Body of pancreas (tissue), 4 donors: ENCODE measurements around the gene MSANTD2. TPM values are rescaled to one million over a fixed set of nuclear protein-coding genes. Genes with fewer than 3 reads are reported as not detected.
A peak's percentile ranks its signal among the peaks of the same experiment; 100 is the strongest.

ENCODE experiments used
- ATAC-seq: fragments of 150-250 bp; one replicate; pipeline ENCODE4 v1.9.1; 2016
- DNase-seq, 4 donors: peaks; one replicate each; pipeline ENCODE4 v3.0.0-alpha.2; 2019
- H3K27ac ChIP-seq, 4 donors: fragments of 200-600 bp; sonication (generic); 1 replicate in 3 of 4; 2 replicates in 1 of 4; pipeline versions ENCODE4 v1.5.1 to v1.6.1; 2016 to 2019; ENCODE audit warnings: mild to moderate bottlenecking in 1 of 4, mixed read lengths in 1 of 4, moderate library complexity in 1 of 4
- H3K27me3 ChIP-seq, 2 donors: fragments of 200-600 bp; sonication (generic); one replicate each; pipeline ENCODE4 v1.6.0; 2016; ENCODE audit warnings: mild to moderate bottlenecking in 1 of 2
- H3K36me3 ChIP-seq, 2 donors: fragments of 200-600 bp; sonication (generic); replicated peaks in 1 of 2; 2 replicates each; pipeline ENCODE4 v1.5.1; 2016; ENCODE audit warnings: low read depth in 2 of 2; ENCODE audit not compliant: insufficient read depth in 1 of 2
- H3K4me1 ChIP-seq: fragments of 200-600 bp; sonication (generic); one replicate; pipeline ENCODE4 v1.6.0; 2016
- H3K4me3 ChIP-seq, 2 donors: fragments of 200-600 bp; sonication (generic); 1 replicate in 1 of 2; 2 replicates in 1 of 2; pipeline ENCODE4 v1.5.1; 2016 to 2019
- H3K9me3 ChIP-seq, 3 donors: fragments of 200-600 bp; sonication (generic); 1 replicate in 2 of 3; 2 replicates in 1 of 3; pipeline ENCODE4 v1.5.1; 2016
- CTCF ChIP-seq, 7 experiments: fragments of 450-650 bp in 4 of 7; fragments of 200-600 bp in 3 of 7; sonication (generic) in 3 of 7; IDR thresholded peaks; one replicate each; pipeline ENCODE4 v1.5.1; 2016 to 2019; ENCODE audit warnings: antibody characterized with exemption in 7 of 7
- POLR2A ChIP-seq, 3 donors: fragments of 450-650 bp; IDR thresholded peaks; one replicate each; pipeline ENCODE4 v1.6.1; 2016; ENCODE audit warnings: antibody characterized with exemption in 3 of 3, mild to moderate bottlenecking in 2 of 3
- WGBS, 2 donors: methylation state at CpG; one replicate each; pipeline ENCODE4 v1.1.5; 2017; 5-methylcytosine and 5-hydroxymethylcytosine counted together
- intact Hi-C: fragments of 100-400 bp; cut with DNase I; formaldehyde crosslinking; loops from one replicate; pipeline ENCODE4 v1.15.1; 2023
- total RNA-seq, 2 donors: library from RNA; depleted of rRNA; stranded (reverse); fragments of >200 nt; gene quantifications; one replicate each; pipeline ENCODE4 v1.1.0, GENCODE V29; 2016

The MSANTD2 gene
- total RNA-seq, 2 donors from 2014 or later = 13.0 to 23.7 TPM

GRCh38 chr11:124758355-124759265, 41.6 kb downstream of the MSANTD2 start:
- DNase-seq = peak; percentile 78 to 83 (median 78)
- TF ChIP-seq POLR2A (IDR thresholded peaks at IDR 0.05) (no peak), CTCF (IDR thresholded peaks at IDR 0.05) (peak; percentile 53 to 79 (median 65))
- intact Hi-C loops = no loop called here
- H3K36me3 ChIP-seq = no peaks in the 10 kb centered on the region
- no peak overlapping the region for H3K4me3 ChIP-seq
- peaks cover 43% of the 10 kb centered on the region for H3K4me1 ChIP-seq
- 2 to 6% methylated on average over 41 to 53 of the region's 53 CpGs for WGBS, 2 donors
- peak overlapping the region in 3 of 4 donors; percentile 5 to 62 (median 52) for H3K27ac ChIP-seq
- no peaks in the 10 kb centered on the region for H3K9me3 ChIP-seq
- H3K27me3 ChIP-seq = peaks cover 0 to 23% of the 10 kb centered on the region in 2 donors
- peak; percentile 70 for ATAC-seq

DNA sequence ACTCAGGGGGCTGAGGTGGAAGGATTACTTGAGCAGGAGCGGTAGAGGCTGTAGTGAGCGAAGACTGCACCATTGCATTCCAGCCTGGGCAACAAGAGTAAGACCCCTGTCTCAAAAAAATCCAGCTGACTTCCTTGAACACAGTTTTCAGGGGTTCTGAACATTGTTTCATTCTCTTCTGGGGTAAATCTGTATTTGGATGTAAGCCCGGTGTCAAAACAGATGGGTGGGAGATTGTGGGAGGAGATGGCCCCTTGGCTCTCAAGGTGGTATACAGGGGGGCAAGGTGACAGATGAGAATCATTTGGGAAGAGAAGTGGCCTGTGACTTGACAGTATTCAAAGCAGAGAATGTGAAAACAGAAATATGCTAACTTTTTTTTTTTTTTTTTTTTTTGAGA, 42.9 kb downstream of the MSANTD2 start:
- Histone ChIP-seq H3K27ac (no peak overlapping the region), H3K4me1 (peaks cover 32% of the 10 kb centered on the region)
- no peak for ATAC-seq

GRCh38 chr11:124756753-124757227, 43.4 kb downstream of the MSANTD2 start:
- intact Hi-C loops = no loop called here
- H3K9me3 ChIP-seq = no peaks in the 10 kb centered on the region
- H3K4me3 ChIP-seq = no peak overlapping the region
- TF ChIP-seq CTCF (IDR thresholded peaks at IDR 0.05) (no peak), POLR2A (IDR thresholded peaks at IDR 0.05) (no peak)
- H3K27me3 ChIP-seq = peaks cover 0 to 16% of the 10 kb centered on the region in 2 donors
- no peak overlapping the region for H3K27ac ChIP-seq
- H3K4me1 ChIP-seq = peaks cover 27% of the 10 kb centered on the region
- DNase-seq (no peak), ATAC-seq (no peak)
- H3K36me3 ChIP-seq = no peaks in the 10 kb centered on the region
- WGBS, 2 donors = 49 to 52% methylated on average over 6 of the region's 6 CpGs

More for the DNA sequence above, 42.9 kb downstream of the MSANTD2 start:
- intact Hi-C loops = no loop called here
- no peak for TF ChIP-seq CTCF (IDR thresholded peaks at IDR 0.05)
- TF ChIP-seq POLR2A (IDR thresholded peaks at IDR 0.05) = no peak
- Histone ChIP-seq H3K4me3 (no peak overlapping the region), H3K36me3 (no peaks in the 10 kb centered on the region), H3K27me3 (peaks cover 0 to 21% of the 10 kb centered on the region in 2 donors), H3K9me3 (no peaks in the 10 kb centered on the region)
- WGBS, 2 donors = 55 to 66% methylated on average over 3 of the region's 3 CpGs
- DNase-seq = no peak

- H3K9me3 ChIP-seq = no peaks in the 10 kb centered on the region
- peaks cover 22% of the 10 kb centered on the region for H3K4me1 ChIP-seq
- WGBS, 2 donors = 38 to 51% methylated on average over 7 to 9 of the region's 9 CpGs
- TF ChIP-seq CTCF (IDR thresholded peaks at IDR 0.05) = no peak
- TF ChIP-seq POLR2A (IDR thresholded peaks at IDR 0.05) = no peak
- no peak overlapping the region for H3K27ac ChIP-seq
- no peak overlapping the region for H3K4me3 ChIP-seq
- no peak for DNase-seq
- no peaks in the 10 kb centered on the region for H3K36me3 ChIP-seq
- intact Hi-C loops = no loop called here
- ATAC-seq = no peak
- H3K27me3 ChIP-seq = peaks cover 0 to 10% of the 10 kb centered on the region in 2 donors
These were observed 44.0 kb downstream of the MSANTD2 start for GRCh38 chr11:124756033-124756752.
